ENCODE data around the gene ELF5. TPM values are rescaled to one million over a fixed set of nuclear protein-coding genes. Genes with fewer than 3 reads are reported as not detected.

ELF5 gene
- not detected for total RNA-seq

GRCh38 chr11:34513682-34514449 lies at the start of gene ELF5:
TSS of gene ELF5 (minus strand) at chr11:34513794. CDS start at chr11:34505749, 8,045 bp downstream.
- ATAC-seq (no peak), DNase-seq (ENCODE audit: low spot score) (no peak)
- intact Hi-C loops (cut with DNase I) = no loop called here

DNA sequence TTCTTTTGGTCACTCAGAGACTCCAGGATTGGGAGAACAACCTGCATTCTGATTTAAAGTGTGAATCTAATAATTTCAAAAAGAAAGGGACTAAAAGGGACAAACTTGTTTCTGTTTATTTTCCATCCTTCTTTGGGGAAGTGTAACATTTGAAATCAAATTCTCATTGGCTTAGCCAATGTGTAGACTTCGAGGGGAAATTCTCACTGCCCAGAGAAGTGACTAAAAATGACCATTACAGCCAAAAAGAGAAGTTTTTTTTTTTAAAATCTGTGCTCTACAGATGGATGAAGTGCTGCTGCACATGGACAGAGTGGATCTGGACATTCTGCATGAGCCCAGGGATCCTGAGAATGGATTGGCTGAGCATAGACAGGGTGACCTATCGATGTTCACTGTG lies 49.4 kb upstream of the ELF5 start:
- DNase-seq (ENCODE audit: low spot score) (no peak), ATAC-seq (no peak)
- intact Hi-C loops (cut with DNase I) = no loop called here

GRCh38 chr11:34560511-34560910 lies 46.9 kb upstream of the ELF5 start:
- intact Hi-C loops (cut with DNase I) = no loop called here
- ATAC-seq (no peak), DNase-seq (ENCODE audit: low spot score) (no peak)

GRCh38 chr11:34558673-34559072 lies 45.1 kb upstream of the ELF5 start:
- intact Hi-C loops (cut with DNase I) = no loop called here
- DNase-seq (ENCODE audit: low spot score) = no peak
- no peak for ATAC-seq

GRCh38 chr11:34558211-34558610 lies 44.6 kb upstream of the ELF5 start:
- intact Hi-C loops (cut with DNase I) = no loop called here
- ATAC-seq = no peak
- DNase-seq (ENCODE audit: low spot score) = no peak

GRCh38 chr11:34552270-34552669 lies 38.7 kb upstream of the ELF5 start:
- ATAC-seq (peak; percentile 49), DNase-seq (ENCODE audit: low spot score) (no peak)
- intact Hi-C loops (cut with DNase I) = no loop called here

GRCh38 chr11:34549271-34549670 lies 35.7 kb upstream of the ELF5 start:
- intact Hi-C loops (cut with DNase I) = no loop called here
- ATAC-seq = no peak
- DNase-seq (ENCODE audit: low spot score) = no peak

DNA sequence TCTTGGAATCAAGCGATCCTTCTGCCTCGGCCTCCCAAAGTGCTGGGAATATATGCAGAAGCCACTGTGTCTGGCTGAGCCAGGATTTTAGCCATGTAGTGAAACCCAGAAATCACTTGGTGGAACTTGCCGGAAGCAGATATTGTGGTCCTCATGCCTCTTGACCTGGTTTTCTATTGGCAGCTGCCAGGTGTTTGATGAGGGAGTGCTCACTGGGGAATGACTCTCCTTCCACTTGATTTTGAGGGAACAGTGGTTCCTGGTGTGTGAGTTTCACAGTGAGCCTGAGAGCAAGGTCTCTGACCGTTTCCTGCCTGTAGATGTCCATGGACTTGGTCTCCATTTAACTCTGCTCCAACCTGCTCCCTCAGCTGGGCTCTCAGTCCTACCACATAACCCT lies 34.7 kb upstream of the ELF5 start:
- ATAC-seq (no peak), DNase-seq (ENCODE audit: low spot score) (no peak)
- intact Hi-C loops (cut with DNase I) = no loop called here

DNA sequence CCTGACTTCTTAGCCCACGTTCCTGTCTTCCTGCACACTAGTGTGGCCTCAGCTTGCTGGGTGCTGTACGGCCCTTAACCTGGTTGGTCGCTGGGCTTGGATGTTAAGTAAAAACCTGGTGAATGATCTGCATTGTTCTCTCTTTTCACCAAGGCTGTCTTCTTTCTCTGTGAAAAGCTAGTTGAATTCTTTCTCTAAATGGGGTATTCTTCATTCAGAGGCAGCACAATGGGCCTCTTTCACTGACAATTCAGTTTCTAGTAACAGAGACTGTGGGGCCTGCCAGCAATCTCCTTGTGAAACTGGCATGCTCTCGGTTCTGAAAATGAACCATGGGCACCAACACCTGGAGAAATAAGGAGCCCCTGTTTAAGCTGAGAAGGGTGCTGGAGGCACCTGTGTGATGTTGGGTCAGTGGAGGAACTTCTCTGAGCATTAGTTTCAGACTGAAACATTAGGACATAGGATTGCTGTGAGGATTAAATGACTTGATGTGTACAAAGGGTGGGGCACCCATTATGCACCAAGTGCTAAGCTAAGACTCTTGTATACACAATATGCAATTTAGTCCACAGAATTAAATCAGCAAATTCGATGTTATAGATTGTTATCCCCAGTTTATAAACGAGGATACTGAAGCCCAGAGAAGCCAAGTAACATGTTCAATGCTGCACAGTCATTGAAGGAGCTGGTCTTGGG lies 33.1 kb upstream of the ELF5 start:
- intact Hi-C loops (cut with DNase I) = no loop called here
- ATAC-seq (no peak), DNase-seq (ENCODE audit: low spot score) (no peak)

DNA sequence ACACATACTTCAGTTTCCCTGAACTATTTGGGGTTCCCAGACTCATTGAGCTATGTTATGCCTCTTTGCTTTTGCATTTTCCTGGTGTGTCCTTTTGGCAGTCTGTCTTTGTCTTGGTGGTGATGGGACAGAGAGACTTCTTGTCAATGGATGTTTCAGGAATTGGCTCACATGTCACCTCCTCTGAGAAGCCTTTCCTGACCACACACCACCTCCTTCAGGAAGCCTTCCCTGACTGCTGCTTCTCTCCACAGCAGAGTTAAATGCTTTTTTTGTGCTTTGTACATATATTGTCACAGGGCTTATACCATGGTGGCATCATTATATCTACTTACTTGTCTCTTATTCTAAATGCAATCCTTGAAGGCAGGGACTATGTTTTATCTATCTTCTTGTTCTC lies 28.5 kb upstream of the ELF5 start:
- intact Hi-C loops (cut with DNase I) = no loop called here
- DNase-seq (ENCODE audit: low spot score) = no peak
- ATAC-seq = no peak

GRCh38 chr11:34540870-34541269 lies 27.3 kb upstream of the ELF5 start:
- intact Hi-C loops (cut with DNase I) = no loop called here
- ATAC-seq = no peak
- DNase-seq (ENCODE audit: low spot score) = no peak

GRCh38 chr11:34537636-34538035 lies 24.0 kb upstream of the ELF5 start:
- DNase-seq (ENCODE audit: low spot score) (no peak), ATAC-seq (no peak)
- intact Hi-C loops (cut with DNase I) = no loop called here

- no peak for ATAC-seq
- intact Hi-C loops (cut with DNase I) = no loop called here
- no peak for DNase-seq (ENCODE audit: low spot score)
Observed at GRCh38 chr11:34536056-34536455, 22.5 kb upstream of the ELF5 start.

DNA sequence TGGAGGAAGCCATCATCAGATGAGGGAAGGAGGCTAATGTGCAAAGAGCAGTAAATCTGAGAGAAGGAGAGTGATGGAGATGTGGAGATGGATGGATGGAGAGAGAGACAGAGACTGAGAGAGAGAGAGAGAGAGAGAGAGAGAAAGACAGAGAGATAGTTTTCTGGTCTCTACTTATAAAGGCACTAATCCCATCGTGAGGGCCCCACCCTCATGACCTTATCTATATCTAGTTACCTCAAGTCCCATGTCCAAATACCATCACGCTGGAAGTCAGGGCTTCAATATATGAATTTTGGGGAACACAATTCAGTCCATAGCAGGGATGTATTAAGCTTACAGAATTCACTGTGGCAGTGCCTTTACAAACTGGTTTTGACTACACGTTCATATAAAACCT lies 21.2 kb upstream of the ELF5 start:
- intact Hi-C loops (cut with DNase I) = no loop called here
- DNase-seq (ENCODE audit: low spot score) (no peak), ATAC-seq (no peak)

GRCh38 chr11:34531663-34532062 lies 18.1 kb upstream of the ELF5 start:
- intact Hi-C loops (cut with DNase I) = no loop called here
- ATAC-seq (no peak), DNase-seq (ENCODE audit: low spot score) (no peak)

- ATAC-seq = no peak
- intact Hi-C loops (cut with DNase I) = no loop called here
- no peak for DNase-seq (ENCODE audit: low spot score)
Observed at GRCh38 chr11:34530545-34531234, 17.1 kb upstream of the ELF5 start.

DNA sequence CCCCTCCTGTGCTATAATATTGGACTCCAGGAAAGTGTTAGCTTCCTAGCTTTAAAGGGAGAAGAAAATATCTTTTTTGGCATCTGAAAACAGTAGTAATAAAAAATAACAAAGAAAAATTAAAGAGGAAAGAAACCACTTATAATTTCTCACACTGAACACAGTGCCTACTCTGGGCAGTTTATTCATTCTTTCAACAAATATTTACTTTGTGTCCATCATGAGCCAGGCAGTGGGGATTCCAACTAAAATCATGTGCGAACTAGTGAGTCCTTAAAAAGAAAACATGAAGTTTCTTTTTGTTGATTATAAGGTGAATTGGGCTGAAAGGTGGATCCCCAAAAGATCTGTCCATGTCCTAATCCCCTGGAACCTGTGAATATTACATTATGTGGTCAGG lies 16.0 kb upstream of the ELF5 start:
- no peak for DNase-seq (ENCODE audit: low spot score)
- intact Hi-C loops (cut with DNase I) = no loop called here
- ATAC-seq = no peak

DNA sequence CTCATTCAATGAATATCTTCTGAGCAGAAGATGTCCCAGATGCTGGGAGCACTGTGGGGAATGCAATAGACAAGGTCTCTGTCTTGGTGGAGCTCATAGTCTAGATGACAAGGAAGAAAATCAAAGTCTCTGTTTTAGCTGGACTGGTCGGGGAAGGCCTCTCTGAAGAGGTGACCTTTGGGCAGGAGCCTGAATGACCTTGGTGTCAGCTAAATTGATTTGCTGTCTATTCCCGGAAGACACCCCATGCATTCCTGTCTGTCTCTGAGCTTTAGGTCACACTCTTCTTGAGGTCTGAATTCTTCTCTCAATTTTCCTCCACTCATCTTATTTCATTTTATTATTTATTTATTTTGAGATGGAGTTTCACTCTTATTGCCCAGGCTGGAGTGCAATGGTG lies 14.5 kb upstream of the ELF5 start:
- ATAC-seq (no peak), DNase-seq (ENCODE audit: low spot score) (no peak)
- intact Hi-C loops (cut with DNase I) = no loop called here

DNA sequence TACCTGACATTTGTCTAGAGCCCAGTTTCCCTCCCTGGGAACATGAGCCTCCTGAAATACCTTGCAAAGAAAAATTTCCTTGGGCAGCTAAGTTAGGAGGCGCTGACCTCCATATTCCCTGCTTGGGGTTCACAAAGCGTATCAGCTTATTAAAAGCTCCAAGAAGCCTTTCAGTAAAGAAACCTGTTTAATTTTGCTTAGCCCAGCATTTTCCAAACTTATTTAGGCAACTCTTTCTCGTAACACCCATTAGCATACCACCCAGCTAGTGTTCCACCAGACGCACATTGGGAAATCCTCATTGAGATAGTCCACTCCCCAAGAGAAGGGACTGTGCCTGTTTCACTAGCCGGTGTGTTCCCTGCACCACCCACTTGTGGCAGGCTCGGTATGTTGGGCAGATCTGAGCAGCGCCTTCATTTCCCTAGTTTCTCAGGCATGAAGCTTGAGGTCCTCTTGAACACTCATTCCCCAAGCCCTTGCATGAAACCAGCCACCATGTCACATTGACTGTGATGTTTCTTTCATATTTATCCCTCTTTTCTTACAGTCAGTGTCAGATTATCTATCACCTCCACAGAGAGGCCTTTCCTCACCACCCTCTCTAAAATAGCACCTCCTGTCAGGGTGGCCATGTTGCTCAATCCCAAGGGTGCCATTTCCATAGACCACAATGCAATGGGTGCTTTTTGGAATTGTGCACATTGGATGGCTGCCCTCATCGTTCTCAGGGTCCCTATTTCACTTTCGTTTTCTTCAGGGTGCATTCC lies 12.5 kb upstream of the ELF5 start:
- ATAC-seq (no peak), DNase-seq (ENCODE audit: low spot score) (no peak)
- intact Hi-C loops (cut with DNase I) = no loop called here

- no peak for DNase-seq (ENCODE audit: low spot score)
- ATAC-seq = no peak
- intact Hi-C loops (cut with DNase I) = no loop called here
Observed at GRCh38 chr11:34525098-34525497, 11.5 kb upstream of the ELF5 start.
